Skin of body (tissue), 3 donors: Measurements from ENCODE around the gene SLC26A5. TPM values are rescaled to one million over a fixed set of nuclear protein-coding genes. Genes with fewer than 3 reads are reported as not detected.

Experiments used
- DNase-seq: peaks from one replicate; lab custom pipeline; 2025; lab: John Stamatoyannopoulos, UW
- small RNA-seq: library from RNA; depleted of rRNA; stranded (forward); fragments of <200 nt; gene quantifications from one replicate; pipeline ENCODE3, GENCODE V24; 2014; ENCODE audit warnings: low replicate concordance
- total RNA-seq: library from RNA; depleted of rRNA; stranded (reverse); fragments of >200 nt; gene quantifications from one replicate; pipeline ENCODE4 v1.2.3, GENCODE V29; 2014

Gene SLC26A5
- total RNA-seq, 1 donor from 2014 or later, result 0.20 TPM

- DNase-seq, result peak; percentile 87
Measured at GRCh38 chr7:103347507-103348267, 98.3 kb downstream of the SLC26A5 start, which contains the start of gene PSMC2. PSMC2 (plus strand) TSS chr7:103347643; CDS start chr7:103347712, 69 bp downstream.

GRCh38 chr7:103346396-103346795, 99.6 kb downstream of the SLC26A5 start:
- no peak for DNase-seq

GRCh38 chr7:103344453-103345149, 101.4 kb downstream of the SLC26A5 start, which contains the start of gene DNAJC2:
DNAJC2 (minus strand) TSS chr7:103344767; CDS start chr7:103344622, 145 bp downstream.
- DNase-seq, result peak; percentile 90

- DNase-seq, result peak; percentile 21
Measured at GRCh38 chr7:103343758-103344452, 102.1 kb downstream of the SLC26A5 start.

GRCh38 chr7:103343332-103343731, 102.7 kb downstream of the SLC26A5 start:
- DNase-seq, result no peak

GRCh38 chr7:103341466-103341865, 104.5 kb downstream of the SLC26A5 start:
- DNase-seq, result no peak

GRCh38 chr7:103338864-103339263, 107.1 kb downstream of the SLC26A5 start:
- no peak for DNase-seq

- DNase-seq, result no peak
Measured at GRCh38 chr7:103336761-103337160, 109.2 kb downstream of the SLC26A5 start.

GRCh38 chr7:103325744-103326143, 120.3 kb downstream of the SLC26A5 start:
- DNase-seq, result no peak

Small RNAs within 50 kb of the gene (small RNA-seq; reads per million reads assigned to genes)
- gene RF00019 (not detected), gene RPS29P16 (not detected)

Other genes with a start within 250 kb of the SLC26A5 start
- 47.8 TPM for gene PMPCB, start 148.8 kb downstream of the SLC26A5 start, total RNA-seq
- gene DNAJC2, start 101.4 kb downstream of the SLC26A5 start, total RNA-seq, result 18.5 TPM
- 98.3 TPM for gene PSMC2, start 98.6 kb downstream of the SLC26A5 start, total RNA-seq